ENCODE results near the gene CAPN13. TPM values are rescaled to one million over a fixed set of nuclear protein-coding genes. Genes with fewer than 3 reads are reported as not detected.
"Not testable (repeated sequence)": the region's sequence is repeated elsewhere in the genome, so short reads cannot be mapped to it uniquely, and the experiment has no call there.

The CAPN13 gene
- total RNA-seq, 1 donor from 2014 or later: not detected

GRCh38 chr2:30705056-30705455 lies 102.2 kb downstream of the CAPN13 start:
- H3K27me3 Mint-ChIP-seq: peaks cover 6% of the 10 kb centered on the region
- no peak overlapping the region for H3K27ac Mint-ChIP-seq
- DNase-seq: no peak
- peaks cover 2% of the 10 kb centered on the region for H3K36me3 Mint-ChIP-seq (ENCODE audit: low read depth)
- H3K4me3 Mint-ChIP-seq: no peak overlapping the region
- peaks cover 16% of the 10 kb centered on the region for H3K9me3 Mint-ChIP-seq
- intact Hi-C loops (cut with micrococcal nuclease): loop anchor here (10.0 kb wide), 2 partner anchors 280 to 370 kb away; no protein-coding TSS in a partner anchor
- H3K4me1 Mint-ChIP-seq: peaks cover 2% of the 10 kb centered on the region

- Mint-ChIP-seq H3K27me3 (peaks cover 6% of the 10 kb centered on the region), H3K27ac (no peak overlapping the region), H3K4me1 (peaks cover 2% of the 10 kb centered on the region), H3K9me3 (peaks cover 16% of the 10 kb centered on the region), H3K36me3 (ENCODE audit: low read depth) (peaks cover 2% of the 10 kb centered on the region), H3K4me3 (no peak overlapping the region)
- no peak for DNase-seq
- intact Hi-C loops (cut with micrococcal nuclease): loop anchor here (10.0 kb wide), 2 partner anchors 280 to 370 kb away; no protein-coding TSS in a partner anchor
Measured at GRCh38 chr2:30704309-30705020, 102.8 kb downstream of the CAPN13 start.

GRCh38 chr2:30702694-30703093 lies 104.6 kb downstream of the CAPN13 start:
- Mint-ChIP-seq H3K9me3 (peaks cover 16% of the 10 kb centered on the region), H3K36me3 (ENCODE audit: low read depth) (peaks cover 2% of the 10 kb centered on the region), H3K27ac (no peak overlapping the region), H3K27me3 (peaks cover 6% of the 10 kb centered on the region), H3K4me1 (peaks cover 2% of the 10 kb centered on the region), H3K4me3 (no peak overlapping the region)
- intact Hi-C loops (cut with micrococcal nuclease): loop anchor here (10.0 kb wide), 2 partner anchors 278 to 368 kb away; no protein-coding TSS in a partner anchor
- DNase-seq: no peak

GRCh38 chr2:30701782-30702181 lies 105.5 kb downstream of the CAPN13 start:
- DNase-seq: no peak
- Mint-ChIP-seq H3K4me3 (no peak overlapping the region), H3K36me3 (ENCODE audit: low read depth) (peaks cover 2% of the 10 kb centered on the region), H3K9me3 (peaks cover 16% of the 10 kb centered on the region), H3K27ac (no peak overlapping the region), H3K4me1 (no peaks in the 10 kb centered on the region), H3K27me3 (peaks cover 6% of the 10 kb centered on the region)
- intact Hi-C loops (cut with micrococcal nuclease): loop anchor here (10.0 kb wide), 2 partner anchors 277 to 367 kb away; no protein-coding TSS in a partner anchor

- H3K4me1 Mint-ChIP-seq, H3K27ac Mint-ChIP-seq: not testable (repeated sequence)
Measured at GRCh38 chr2:30697242-30698103, 109.8 kb downstream of the CAPN13 start.

GRCh38 chr2:30695749-30696148 lies 111.5 kb downstream of the CAPN13 start:
- no peaks in the 10 kb centered on the region for H3K4me1 Mint-ChIP-seq

More at GRCh38 chr2:30697242-30698103, 109.8 kb downstream of the CAPN13 start:
- intact Hi-C loops (cut with micrococcal nuclease); DNase-seq; H3K36me3 Mint-ChIP-seq (ENCODE audit: low read depth); H3K4me3 Mint-ChIP-seq: not testable (repeated sequence)
- Mint-ChIP-seq H3K27me3 (peaks cover 15% of the 10 kb centered on the region), H3K9me3 (peaks cover 10% of the 10 kb centered on the region)

GRCh38 chr2:30694286-30695055 lies 112.8 kb downstream of the CAPN13 start:
- Mint-ChIP-seq H3K27ac (no peak overlapping the region), H3K27me3 (peaks cover 13% of the 10 kb centered on the region), H3K4me1 (no peaks in the 10 kb centered on the region), H3K9me3 (no peaks in the 10 kb centered on the region), H3K36me3 (ENCODE audit: low read depth) (no peaks in the 10 kb centered on the region), H3K4me3 (no peak overlapping the region)
- intact Hi-C loops (cut with micrococcal nuclease): no loop called here
- DNase-seq: no peak

More at GRCh38 chr2:30695749-30696148, 111.5 kb downstream of the CAPN13 start:
- peak; percentile 44 for DNase-seq
- intact Hi-C loops (cut with micrococcal nuclease): no loop called here
- H3K27ac Mint-ChIP-seq: no peak overlapping the region
- H3K27me3 Mint-ChIP-seq: peaks cover 15% of the 10 kb centered on the region
- no peak overlapping the region for H3K4me3 Mint-ChIP-seq
- peaks cover 1% of the 10 kb centered on the region for H3K9me3 Mint-ChIP-seq
- no peaks in the 10 kb centered on the region for H3K36me3 Mint-ChIP-seq (ENCODE audit: low read depth)

GRCh38 chr2:30693821-30694281 lies 113.4 kb downstream of the CAPN13 start:
- Mint-ChIP-seq H3K4me3 (no peak overlapping the region), H3K27ac (no peak overlapping the region), H3K36me3 (ENCODE audit: low read depth) (no peaks in the 10 kb centered on the region), H3K9me3 (no peaks in the 10 kb centered on the region), H3K27me3 (peaks cover 13% of the 10 kb centered on the region), H3K4me1 (no peaks in the 10 kb centered on the region)
- DNase-seq: no peak
- intact Hi-C loops (cut with micrococcal nuclease): no loop called here

- intact Hi-C loops (cut with micrococcal nuclease): no loop called here
- no peaks in the 10 kb centered on the region for H3K9me3 Mint-ChIP-seq
- no peaks in the 10 kb centered on the region for H3K4me1 Mint-ChIP-seq
- no peaks in the 10 kb centered on the region for H3K36me3 Mint-ChIP-seq (ENCODE audit: low read depth)
- peaks cover 13% of the 10 kb centered on the region for H3K27me3 Mint-ChIP-seq
- DNase-seq: peak; percentile 49
- H3K4me3 Mint-ChIP-seq: no peak overlapping the region
- H3K27ac Mint-ChIP-seq: no peak overlapping the region
Measured at GRCh38 chr2:30692829-30693275, 114.4 kb downstream of the CAPN13 start.

GRCh38 chr2:30691948-30692828 lies 115.1 kb downstream of the CAPN13 start:
- no peaks in the 10 kb centered on the region for H3K4me1 Mint-ChIP-seq
- H3K36me3 Mint-ChIP-seq (ENCODE audit: low read depth): no peaks in the 10 kb centered on the region
- peaks cover 13% of the 10 kb centered on the region for H3K27me3 Mint-ChIP-seq
- intact Hi-C loops (cut with micrococcal nuclease): no loop called here
- no peak overlapping the region for H3K4me3 Mint-ChIP-seq
- no peaks in the 10 kb centered on the region for H3K9me3 Mint-ChIP-seq
- no peak overlapping the region for H3K27ac Mint-ChIP-seq
- peak; percentile 55 for DNase-seq

- Mint-ChIP-seq H3K4me1 (no peaks in the 10 kb centered on the region), H3K27ac (no peak overlapping the region)
- DNase-seq: peak; percentile 45
Measured at GRCh38 chr2:30691091-30691947, 115.9 kb downstream of the CAPN13 start.

GRCh38 chr2:30690126-30690561 lies 117.1 kb downstream of the CAPN13 start:
- Mint-ChIP-seq H3K4me1 (no peaks in the 10 kb centered on the region), H3K36me3 (ENCODE audit: low read depth) (no peaks in the 10 kb centered on the region), H3K4me3 (no peak overlapping the region), H3K9me3 (no peaks in the 10 kb centered on the region), H3K27me3 (peaks cover 9% of the 10 kb centered on the region), H3K27ac (no peak overlapping the region)
- peak; percentile 40 for DNase-seq
- intact Hi-C loops (cut with micrococcal nuclease): no loop called here

More at GRCh38 chr2:30691091-30691947, 115.9 kb downstream of the CAPN13 start:
- no peaks in the 10 kb centered on the region for H3K9me3 Mint-ChIP-seq
- H3K4me3 Mint-ChIP-seq: no peak overlapping the region
- H3K36me3 Mint-ChIP-seq (ENCODE audit: low read depth): no peaks in the 10 kb centered on the region
- intact Hi-C loops (cut with micrococcal nuclease): no loop called here
- H3K27me3 Mint-ChIP-seq: peaks cover 13% of the 10 kb centered on the region

Measured in activated CD4-positive, alpha-beta T cell treated with anti-CD3 and anti-CD28 coated beads, Interleukin-2, amount 10 ng/mL, durations not matched to agents 24 days and 14 days (primary cell).